Smooth muscle cell (in vitro differentiated cells): ENCODE results near the gene TBL1X. TPM values are rescaled to one million over a fixed set of nuclear protein-coding genes. Genes with fewer than 3 reads are reported as not detected.

ENCODE experiments used
- DNase-seq: peaks from one replicate; lab custom pipeline; 2025; ENCODE audit not compliant: unreplicated experiment; lab: John Stamatoyannopoulos, UW
- H2AFZ ChIP-seq: fragments of 200-600 bp; sonication (generic); 2 replicates; pipeline ENCODE4 v1.6.0; 2016; ENCODE audit warnings: antibody characterized with exemption, low read depth, mild to moderate bottlenecking
- H3F3A ChIP-seq: fragments of 200-600 bp; sonication (generic); 2 replicates; pipeline ENCODE4 v1.6.0; 2017; ENCODE audit warnings: antibody characterized with exemption, low read depth
- H3K27ac ChIP-seq: fragments of 200-600 bp; sonication (generic); 2 replicates; pipeline ENCODE4 v1.5.1; 2016; ENCODE audit warnings: low read depth, mild to moderate bottlenecking
- H3K27me3 ChIP-seq: fragments of 200-600 bp; sonication (generic); 2 replicates; pipeline ENCODE4 v1.6.1; 2016; ENCODE audit warnings: low read depth, mild to moderate bottlenecking
- H3K36me3 ChIP-seq: fragments of 200-600 bp; sonication (generic); 2 replicates; pipeline ENCODE4 v1.5.1; 2016; ENCODE audit warnings: low read depth
- H3K4me1 ChIP-seq: fragments of 200-600 bp; sonication (generic); 2 replicates; pipeline ENCODE4 v1.5.1; 2016; ENCODE audit warnings: low read depth
- H3K4me2 ChIP-seq: fragments of 200-600 bp; sonication (generic); 2 replicates; pipeline ENCODE4 v1.6.0; 2016; ENCODE audit warnings: mild to moderate bottlenecking
- H3K4me3 ChIP-seq: fragments of 200-600 bp; sonication (generic); 2 replicates; pipeline ENCODE4 v1.5.1; 2016; ENCODE audit warnings: mild to moderate bottlenecking
- H3K79me2 ChIP-seq: fragments of 200-600 bp; sonication (generic); 2 replicates; pipeline ENCODE4 v1.6.0; 2016; ENCODE audit warnings: low read depth, mild to moderate bottlenecking
- H3K9ac ChIP-seq: fragments of 200-600 bp; sonication (generic); 2 replicates; pipeline ENCODE4 v1.6.0; 2016; ENCODE audit warnings: low read depth
- H3K9me3 ChIP-seq: fragments of 200-600 bp; sonication (generic); replicated peaks from 2 replicates; pipeline ENCODE4 v1.5.1; 2016; ENCODE audit warnings: low read depth
- H4K20me1 ChIP-seq: fragments of 200-600 bp; sonication (generic); 2 replicates; pipeline ENCODE4 v1.6.0; 2016; ENCODE audit warnings: low read depth
- CTCF ChIP-seq: fragments of 200-600 bp; sonication (generic); IDR thresholded peaks from 2 replicates; pipeline ENCODE4 v1.5.1; 2017; ENCODE audit warnings: borderline replicate concordance, mild to moderate bottlenecking, antibody characterized with exemption; ENCODE audit not compliant: insufficient read depth, poor library complexity, severe bottlenecking
- WGBS: methylation state at CpG from one replicate; pipeline ENCODE4 v1.1.7; 2016; ENCODE audit warnings: low lambda C conversion rate; 5-methylcytosine and 5-hydroxymethylcytosine counted together
- polyA plus RNA-seq: library from polyadenylated mRNA; unstranded; fragments of >200 nt; fragmentation: Nextera tagmentation; extraction: Ambion mirVana; gene quantifications from 2 replicates; pipeline ENCODE4 v1.2.1, GENCODE V29; 2016
- total RNA-seq: library from RNA; depleted of rRNA; stranded (reverse); fragments of >200 nt; gene quantifications from 2 replicates; pipeline ENCODE4 v1.2.3, GENCODE V29; 2014

Gene TBL1X
- total and polyA plus RNA-seq, 2 experiments from 2014 or later, result 9.0 to 9.8 TPM

- 54% methylated on average over 8 of the region's 8 CpGs for WGBS
- Histone ChIP-seq H3K79me2 (no peaks in the 10 kb centered on the region), H3K27me3 (no peaks in the 10 kb centered on the region), H4K20me1 (no peaks in the 10 kb centered on the region), H3K9ac (no peak overlapping the region), H2AFZ (no peak overlapping the region), H3F3A (no peaks in the 10 kb centered on the region), H3K9me3 (no peaks in the 10 kb centered on the region), H3K4me2 (no peak overlapping the region), H3K27ac (no peak overlapping the region), H3K4me1 (no peaks in the 10 kb centered on the region), H3K36me3 (no peaks in the 10 kb centered on the region), H3K4me3 (no peak overlapping the region)
- no peak for TF ChIP-seq CTCF
- no peak for DNase-seq
These were observed 205.4 kb downstream of the TBL1X start for GRCh38 chrX:9670136-9670814.

GRCh38 chrX:9671998-9672397 is 207.1 kb downstream of the TBL1X start:
- H2AFZ ChIP-seq, result no peak overlapping the region
- TF ChIP-seq CTCF, result no peak
- 88% methylated on average over 3 of the region's 3 CpGs for WGBS

GRCh38 chrX:9676306-9676705 is 211.4 kb downstream of the TBL1X start:
- no peak for DNase-seq
- TF ChIP-seq CTCF, result no peak

More at GRCh38 chrX:9671998-9672397, 207.1 kb downstream of the TBL1X start:
- no peaks in the 10 kb centered on the region for H3K9me3 ChIP-seq
- H3F3A ChIP-seq, result no peaks in the 10 kb centered on the region
- no peak for DNase-seq
- no peaks in the 10 kb centered on the region for H4K20me1 ChIP-seq
- H3K4me3 ChIP-seq, result no peak overlapping the region
- no peaks in the 10 kb centered on the region for H3K4me1 ChIP-seq
- H3K9ac ChIP-seq, result no peak overlapping the region
- no peaks in the 10 kb centered on the region for H3K79me2 ChIP-seq
- no peak overlapping the region for H3K27ac ChIP-seq
- H3K27me3 ChIP-seq, result no peaks in the 10 kb centered on the region
- no peaks in the 10 kb centered on the region for H3K36me3 ChIP-seq
- H3K4me2 ChIP-seq, result no peak overlapping the region

GRCh38 chrX:9676738-9677097 is 211.9 kb downstream of the TBL1X start:
- TF ChIP-seq CTCF, result no peak
- no peaks in the 10 kb centered on the region for H3K27me3 ChIP-seq
- no peak for DNase-seq
- H3K4me2 ChIP-seq, result no peak overlapping the region
- 51% methylated on average over 6 of the region's 6 CpGs for WGBS
- H4K20me1 ChIP-seq, result no peaks in the 10 kb centered on the region
- H3K79me2 ChIP-seq, result no peaks in the 10 kb centered on the region
- H2AFZ ChIP-seq, result no peak overlapping the region
- H3K27ac ChIP-seq, result no peak overlapping the region
- no peaks in the 10 kb centered on the region for H3K9me3 ChIP-seq
- no peak overlapping the region for H3K9ac ChIP-seq
- no peaks in the 10 kb centered on the region for H3K36me3 ChIP-seq
- no peaks in the 10 kb centered on the region for H3F3A ChIP-seq
- H3K4me1 ChIP-seq, result no peaks in the 10 kb centered on the region
- no peak overlapping the region for H3K4me3 ChIP-seq

More at GRCh38 chrX:9676306-9676705, 211.4 kb downstream of the TBL1X start:
- H3K79me2 ChIP-seq, result no peaks in the 10 kb centered on the region
- no peaks in the 10 kb centered on the region for H3K4me1 ChIP-seq
- H3K9me3 ChIP-seq, result no peaks in the 10 kb centered on the region
- no peaks in the 10 kb centered on the region for H3K36me3 ChIP-seq
- no peak overlapping the region for H3K4me3 ChIP-seq
- WGBS, result 63% methylated on average over 12 of the region's 13 CpGs
- no peaks in the 10 kb centered on the region for H3K27me3 ChIP-seq
- H3K9ac ChIP-seq, result no peak overlapping the region
- no peak overlapping the region for H3K27ac ChIP-seq
- no peak overlapping the region for H3K4me2 ChIP-seq
- no peaks in the 10 kb centered on the region for H3F3A ChIP-seq
- H2AFZ ChIP-seq, result no peak overlapping the region
- H4K20me1 ChIP-seq, result no peaks in the 10 kb centered on the region
